Measurements from ENCODE around the gene TRIP11.
"Not testable (repeated sequence)": the region's sequence is repeated elsewhere in the genome, so short reads cannot be mapped to it uniquely, and the experiment has no call there.

Gene TRIP11

GRCh38 chr14:92039719-92040430, at the start of gene TRIP11:
TRIP11 (minus strand) TSS chr14:92040059; CDS start chr14:92039685, 374 bp downstream.
- Histone ChIP-seq H3K79me2 (ENCODE audit: control insufficient read depth, insufficient read depth, low read length, unreplicated experiment) (peaks cover 54% of the 10 kb centered on the region), H3K36me3 (ENCODE audit: insufficient read depth, low read length) (peaks cover 4% of the 10 kb centered on the region; the same call in 1 of the 2 replicates), H3K4me1 (ENCODE audit: control insufficient read depth, insufficient read depth, low read length, unreplicated experiment) (peaks cover 12% of the 10 kb centered on the region), H3K27ac (ENCODE audit: low read depth, low read length) (peak within 1 kb of the TSS; percentile 98), H3K27me3 (ENCODE audit: insufficient read depth, low read length) (no peaks in the 10 kb centered on the region), H3K4me3 (ENCODE audit: low read depth, low read length) (peak within 1 kb of the TSS; percentile 80), H2AFZ (ENCODE audit: low read length, unreplicated experiment) (peak within 1 kb of the TSS; percentile 76)

- H3K4me1 ChIP-seq (ENCODE audit: control insufficient read depth, insufficient read depth, low read length, unreplicated experiment) = no peaks in the 10 kb centered on the region
- H3K36me3 ChIP-seq (ENCODE audit: insufficient read depth, low read length) = peaks cover 9% of the 10 kb centered on the region
- no peaks in the 10 kb centered on the region for H3K79me2 ChIP-seq (ENCODE audit: control insufficient read depth, insufficient read depth, low read length, unreplicated experiment)
- no peak overlapping the region for H2AFZ ChIP-seq (ENCODE audit: low read length, unreplicated experiment)
- no peak overlapping the region for H3K4me3 ChIP-seq (ENCODE audit: low read depth, low read length)
- H3K27ac ChIP-seq (ENCODE audit: low read depth, low read length) = no peak overlapping the region
- H3K27me3 ChIP-seq (ENCODE audit: insufficient read depth, low read length) = no peaks in the 10 kb centered on the region
Observed at GRCh38 chr14:92088494-92088893, 48.6 kb upstream of the TRIP11 start.

GRCh38 chr14:92074555-92074954, 34.7 kb upstream of the TRIP11 start:
- no peaks in the 10 kb centered on the region for H3K4me1 ChIP-seq (ENCODE audit: control insufficient read depth, insufficient read depth, low read length, unreplicated experiment)
- H3K4me3 ChIP-seq (ENCODE audit: low read depth, low read length) = no peak overlapping the region
- no peak overlapping the region for H3K27ac ChIP-seq (ENCODE audit: low read depth, low read length)
- peaks cover 13% of the 10 kb centered on the region for H3K36me3 ChIP-seq (ENCODE audit: insufficient read depth, low read length)
- H3K79me2 ChIP-seq (ENCODE audit: control insufficient read depth, insufficient read depth, low read length, unreplicated experiment) = no peaks in the 10 kb centered on the region
- no peaks in the 10 kb centered on the region for H3K27me3 ChIP-seq (ENCODE audit: insufficient read depth, low read length)
- no peak overlapping the region for H2AFZ ChIP-seq (ENCODE audit: low read length, unreplicated experiment)

- no peak overlapping the region for H3K27ac ChIP-seq (ENCODE audit: low read depth, low read length)
- H3K36me3 ChIP-seq (ENCODE audit: insufficient read depth, low read length) = no peaks in the 10 kb centered on the region
- no peaks in the 10 kb centered on the region for H3K27me3 ChIP-seq (ENCODE audit: insufficient read depth, low read length)
- no peak overlapping the region for H2AFZ ChIP-seq (ENCODE audit: low read length, unreplicated experiment)
- H3K4me3 ChIP-seq (ENCODE audit: low read depth, low read length) = no peak overlapping the region
- no peaks in the 10 kb centered on the region for H3K4me1 ChIP-seq (ENCODE audit: control insufficient read depth, insufficient read depth, low read length, unreplicated experiment)
- no peaks in the 10 kb centered on the region for H3K79me2 ChIP-seq (ENCODE audit: control insufficient read depth, insufficient read depth, low read length, unreplicated experiment)
Observed at GRCh38 chr14:92058006-92058917, 18.4 kb upstream of the TRIP11 start.

GRCh38 chr14:92049781-92050180, 9.9 kb upstream of the TRIP11 start:
- H3K4me3 ChIP-seq (ENCODE audit: low read depth, low read length) = no peak overlapping the region
- H3K36me3 ChIP-seq (ENCODE audit: insufficient read depth, low read length) = no peaks in the 10 kb centered on the region
- no peak overlapping the region for H3K27ac ChIP-seq (ENCODE audit: low read depth, low read length)
- H2AFZ ChIP-seq (ENCODE audit: low read length, unreplicated experiment) = no peak overlapping the region
- no peaks in the 10 kb centered on the region for H3K27me3 ChIP-seq (ENCODE audit: insufficient read depth, low read length)
- no peaks in the 10 kb centered on the region for H3K79me2 ChIP-seq (ENCODE audit: control insufficient read depth, insufficient read depth, low read length, unreplicated experiment)
- no peaks in the 10 kb centered on the region for H3K4me1 ChIP-seq (ENCODE audit: control insufficient read depth, insufficient read depth, low read length, unreplicated experiment)

- not testable (repeated sequence) for H3K4me3 ChIP-seq (ENCODE audit: low read depth, low read length); H3K27me3 ChIP-seq (ENCODE audit: insufficient read depth, low read length); H3K79me2 ChIP-seq (ENCODE audit: control insufficient read depth, insufficient read depth, low read length, unreplicated experiment); H2AFZ ChIP-seq (ENCODE audit: low read length, unreplicated experiment); H3K36me3 ChIP-seq (ENCODE audit: insufficient read depth, low read length); H3K4me1 ChIP-seq (ENCODE audit: control insufficient read depth, insufficient read depth, low read length, unreplicated experiment); H3K27ac ChIP-seq (ENCODE audit: low read depth, low read length)
Observed at GRCh38 chr14:92049221-92049620, 9.4 kb upstream of the TRIP11 start.

- H3K4me1 ChIP-seq (ENCODE audit: control insufficient read depth, insufficient read depth, low read length, unreplicated experiment); H2AFZ ChIP-seq (ENCODE audit: low read length, unreplicated experiment); H3K79me2 ChIP-seq (ENCODE audit: control insufficient read depth, insufficient read depth, low read length, unreplicated experiment); H3K27ac ChIP-seq (ENCODE audit: low read depth, low read length); H3K27me3 ChIP-seq (ENCODE audit: insufficient read depth, low read length); H3K4me3 ChIP-seq (ENCODE audit: low read depth, low read length); H3K36me3 ChIP-seq (ENCODE audit: insufficient read depth, low read length): not testable (repeated sequence)
Observed at GRCh38 chr14:92045904-92046303, 6.0 kb upstream of the TRIP11 start.

- not testable (repeated sequence) for H3K27me3 ChIP-seq (ENCODE audit: insufficient read depth, low read length); H2AFZ ChIP-seq (ENCODE audit: low read length, unreplicated experiment); H3K4me3 ChIP-seq (ENCODE audit: low read depth, low read length); H3K27ac ChIP-seq (ENCODE audit: low read depth, low read length); H3K36me3 ChIP-seq (ENCODE audit: insufficient read depth, low read length)
- H3K4me1 ChIP-seq (ENCODE audit: control insufficient read depth, insufficient read depth, low read length, unreplicated experiment) = peaks cover 12% of the 10 kb centered on the region
- peaks cover 36% of the 10 kb centered on the region for H3K79me2 ChIP-seq (ENCODE audit: control insufficient read depth, insufficient read depth, low read length, unreplicated experiment)
Observed at GRCh38 chr14:92041766-92042165, 1.9 kb upstream of the TRIP11 start.

- peaks cover 41% of the 10 kb centered on the region for H3K79me2 ChIP-seq (ENCODE audit: control insufficient read depth, insufficient read depth, low read length, unreplicated experiment)
- peak overlapping the region; percentile 80 for H3K4me3 ChIP-seq (ENCODE audit: low read depth, low read length)
- peaks cover 4% of the 10 kb centered on the region; the same call in 1 of the 2 replicates for H3K36me3 ChIP-seq (ENCODE audit: insufficient read depth, low read length)
- H3K4me1 ChIP-seq (ENCODE audit: control insufficient read depth, insufficient read depth, low read length, unreplicated experiment) = peaks cover 12% of the 10 kb centered on the region
- H3K27ac ChIP-seq (ENCODE audit: low read depth, low read length) = peak overlapping the region; percentile 98; the same call in 1 of the 2 replicates
- H2AFZ ChIP-seq (ENCODE audit: low read length, unreplicated experiment) = no peak overlapping the region
- H3K27me3 ChIP-seq (ENCODE audit: insufficient read depth, low read length) = no peaks in the 10 kb centered on the region
Observed at GRCh38 chr14:92041203-92041602, 1.3 kb upstream of the TRIP11 start.

GRCh38 chr14:92040431-92041051, 682 bp upstream of the TRIP11 start:
- Histone ChIP-seq H3K4me1 (ENCODE audit: control insufficient read depth, insufficient read depth, low read length, unreplicated experiment) (peaks cover 12% of the 10 kb centered on the region), H3K27ac (ENCODE audit: low read depth, low read length) (peak overlapping the region; percentile 98), H3K79me2 (ENCODE audit: control insufficient read depth, insufficient read depth, low read length, unreplicated experiment) (peaks cover 48% of the 10 kb centered on the region), H3K27me3 (ENCODE audit: insufficient read depth, low read length) (no peaks in the 10 kb centered on the region), H2AFZ (ENCODE audit: low read length, unreplicated experiment) (peak overlapping the region; percentile 76), H3K4me3 (ENCODE audit: low read depth, low read length) (peak overlapping the region; percentile 80), H3K36me3 (ENCODE audit: insufficient read depth, low read length) (peaks cover 4% of the 10 kb centered on the region; the same call in 1 of the 2 replicates)

All from ACC112 (cell line).